SKM-1 (cell line): ENCODE data around the gene ABCA4.
"Not testable (repeated sequence)": the region's sequence is repeated elsewhere in the genome, so short reads cannot be mapped to it uniquely, and the experiment has no call there.

ENCODE experiments used
- DNase-seq: peaks from one replicate; lab custom pipeline; 2025; ENCODE audit not compliant: unreplicated experiment; lab: John Stamatoyannopoulos, UW

The ABCA4 gene

DNA sequence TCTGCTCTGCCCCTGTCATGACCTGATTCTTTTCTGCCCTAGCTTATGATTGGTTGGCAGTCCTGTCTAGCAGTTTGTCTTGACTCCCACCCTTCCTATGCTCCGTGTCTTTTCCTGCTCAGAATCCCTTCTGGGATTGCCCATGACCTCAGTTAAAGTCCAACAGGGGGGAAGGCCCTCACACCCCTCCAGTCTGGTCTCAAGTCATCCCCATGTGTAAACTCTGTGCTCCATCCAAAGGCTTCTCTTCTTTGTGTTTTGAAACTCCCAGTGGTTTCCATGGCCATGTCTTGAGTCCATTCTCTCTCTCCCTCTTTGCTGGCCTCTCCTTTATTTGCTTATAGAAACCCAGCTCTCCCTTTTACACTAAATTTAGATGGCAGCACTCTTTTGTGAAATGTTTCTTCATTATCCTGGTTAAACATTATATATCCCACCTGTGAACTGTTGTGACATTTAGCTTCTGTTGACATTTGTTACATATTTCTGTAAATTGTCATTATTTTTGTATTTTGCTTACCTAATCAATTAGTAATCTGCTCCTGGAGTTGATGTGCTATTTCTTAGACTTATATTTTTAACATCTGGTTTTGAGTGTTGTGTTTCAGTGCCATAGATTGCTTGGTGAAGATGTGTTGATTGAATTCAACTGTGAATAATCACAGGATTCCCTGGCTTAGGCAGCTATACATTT lies 162.8 kb downstream of the ABCA4 start:
- DNase-seq: no peak

DNA sequence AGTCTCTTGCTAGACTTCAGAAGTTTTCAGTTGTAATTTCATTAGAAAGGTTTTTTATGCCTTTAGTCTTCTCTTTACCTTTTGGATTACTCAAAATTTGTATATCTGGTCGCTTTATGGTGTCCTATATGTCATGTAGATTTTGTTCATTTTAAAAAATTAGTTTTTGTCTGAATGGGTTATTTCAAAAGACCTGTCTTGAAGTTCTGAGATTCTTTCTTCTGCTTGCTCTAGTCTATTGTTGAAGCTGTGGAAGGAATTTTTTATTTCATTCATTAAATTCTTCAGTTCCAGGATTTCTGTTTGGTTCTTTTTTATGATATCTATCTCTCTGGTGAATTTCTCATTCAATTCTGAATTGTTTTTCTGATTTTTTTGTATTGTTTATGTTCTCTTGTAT lies 165.2 kb downstream of the ABCA4 start:
- DNase-seq: no peak

DNA sequence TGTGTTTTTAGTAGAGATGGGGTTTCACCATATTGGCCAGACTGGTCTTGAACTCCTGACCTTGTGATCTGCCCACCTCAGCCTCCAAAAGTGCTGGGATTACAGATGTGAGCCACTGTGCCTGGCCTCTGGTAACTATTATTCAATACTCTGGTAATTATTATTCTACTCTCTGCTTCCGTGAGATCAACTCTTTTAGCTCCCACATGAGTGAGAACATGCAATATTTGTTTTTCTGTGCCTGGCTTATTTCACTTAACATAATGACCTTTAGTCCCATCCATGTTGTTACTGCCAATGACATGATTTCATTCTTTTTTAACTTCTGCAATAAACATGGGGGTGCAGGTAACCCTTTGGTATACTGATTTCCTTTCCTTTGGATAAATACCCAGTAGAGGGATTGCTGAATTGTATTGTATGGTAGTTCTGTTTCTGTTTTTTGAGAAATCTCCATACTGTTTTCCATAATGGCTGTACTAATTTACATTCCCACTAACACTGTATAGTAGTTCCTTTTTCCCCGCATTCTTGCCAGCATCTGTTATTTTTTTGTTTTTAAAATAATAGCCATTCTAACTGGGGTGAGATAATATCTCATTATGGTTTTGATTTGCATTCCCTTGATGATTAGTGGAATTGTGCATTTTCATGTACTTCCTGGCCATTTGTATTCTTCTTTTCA lies 173.8 kb downstream of the ABCA4 start:
- DNase-seq: not testable (repeated sequence)
